HG03442 (cell line): ENCODE measurements around the gene RUNX1.
"Not testable (repeated sequence)": the region's sequence is repeated elsewhere in the genome, so short reads cannot be mapped to it uniquely, and the experiment has no call there.

ENCODE experiments used
- ATAC-seq: cut with Tn5 transposase; IDR thresholded peaks from one replicate; pipeline ENCODE4 v1.9.1; 2021; ENCODE audit warnings: mild to moderate bottlenecking, moderate library complexity; ENCODE audit not compliant: unreplicated experiment

The RUNX1 gene

GRCh38 chr21:34815831-34816705, 233.0 kb downstream of the RUNX1 start:
- ATAC-seq = no peak

GRCh38 chr21:34814529-34814951, 234.6 kb downstream of the RUNX1 start:
- no peak for ATAC-seq

GRCh38 chr21:34813266-34813894, 235.7 kb downstream of the RUNX1 start:
- ATAC-seq = no peak

- ATAC-seq = no peak
These were observed 236.4 kb downstream of the RUNX1 start for GRCh38 chr21:34812504-34813265.

- no peak for ATAC-seq
These were observed 237.7 kb downstream of the RUNX1 start for GRCh38 chr21:34811368-34811767.

GRCh38 chr21:34810786-34811185, 238.3 kb downstream of the RUNX1 start:
- no peak for ATAC-seq

GRCh38 chr21:34809822-34810221, 239.3 kb downstream of the RUNX1 start:
- ATAC-seq = no peak

- ATAC-seq = peak; percentile 8
These were observed 240.4 kb downstream of the RUNX1 start for GRCh38 chr21:34808569-34809204.

- peak; percentile 34 for ATAC-seq
These were observed 241.1 kb downstream of the RUNX1 start for GRCh38 chr21:34807881-34808568.

GRCh38 chr21:34807146-34807880, 241.8 kb downstream of the RUNX1 start:
- ATAC-seq = peak; percentile 74

- no peak for ATAC-seq
These were observed 242.7 kb downstream of the RUNX1 start for GRCh38 chr21:34806423-34806822.

- ATAC-seq = no peak
These were observed 243.9 kb downstream of the RUNX1 start for GRCh38 chr21:34805157-34805556.

GRCh38 chr21:34804584-34804983, 244.5 kb downstream of the RUNX1 start:
- ATAC-seq = not testable (repeated sequence)

- ATAC-seq = no peak
These were observed 245.2 kb downstream of the RUNX1 start for GRCh38 chr21:34803782-34804370.

GRCh38 chr21:34802180-34802899, 246.8 kb downstream of the RUNX1 start:
- no peak for ATAC-seq

GRCh38 chr21:34801519-34802132, 247.5 kb downstream of the RUNX1 start:
- ATAC-seq = no peak

- ATAC-seq = no peak
These were observed 248.1 kb downstream of the RUNX1 start for GRCh38 chr21:34800797-34801518.

GRCh38 chr21:34799092-34799491, 250.0 kb downstream of the RUNX1 start:
- ATAC-seq = no peak
